ENCODE data around the gene C3orf49. TPM values are rescaled to one million over a fixed set of nuclear protein-coding genes. Genes with fewer than 3 reads are reported as not detected.

C3orf49 gene
- total and polyA plus RNA-seq, 9 donors = 0.10 to 0.71 (median 0.30) TPM; not detected in 2

Other genes with a start within 250 kb of the C3orf49 start
- gene SNTN, start 166.6 kb upstream of the C3orf49 start, total RNA-seq = not detected
- gene SNTN, start 166.6 kb upstream of the C3orf49 start, polyA plus RNA-seq (ENCODE audit: insufficient read depth in 1 of 8, insufficient read length in 8 of 8, low replicate concordance in 1 of 8) = under 1 TPM in 1 of 8 donors, not detected in 7; 0.35 TPM
- 48.6 TPM for gene THOC7, start 44.5 kb downstream of the C3orf49 start, total RNA-seq
- 10 to 100 TPM; 50.2 to 64.1 (median 57.1) TPM for gene THOC7, start 44.5 kb downstream of the C3orf49 start, polyA plus RNA-seq (ENCODE audit: insufficient read depth in 1 of 8, insufficient read length in 8 of 8, low replicate concordance in 1 of 8)
- gene ATXN7, start 44.6 kb downstream of the C3orf49 start, total RNA-seq = 8.1 TPM
- gene ATXN7, start 44.6 kb downstream of the C3orf49 start, polyA plus RNA-seq (ENCODE audit: insufficient read depth in 1 of 8, insufficient read length in 8 of 8, low replicate concordance in 1 of 8) = 10 to 100 TPM in 3 of 8 donors, 1 to 10 TPM in 5; 8.1 to 13.6 (median 9.6) TPM
- not detected for gene SCAANT1, start 93.1 kb downstream of the C3orf49 start, total RNA-seq
- 1 to 10 TPM in 1 of 8 donors, under 1 TPM in 1, not detected in 6; 0.53 to 1.4 TPM for gene SCAANT1, start 93.1 kb downstream of the C3orf49 start, polyA plus RNA-seq (ENCODE audit: insufficient read depth in 1 of 8, insufficient read length in 8 of 8, low replicate concordance in 1 of 8)
- 68.6 TPM for gene PSMD6, start 204.2 kb downstream of the C3orf49 start, total RNA-seq
- gene PSMD6, start 204.2 kb downstream of the C3orf49 start, polyA plus RNA-seq (ENCODE audit: insufficient read depth in 1 of 8, insufficient read length in 8 of 8, low replicate concordance in 1 of 8) = 10 to 100 TPM; 72.4 to 87.6 (median 82.9) TPM

Measured in muscle of leg (tissue), 9 donors.